WTC11 (cell line): ENCODE measurements around the gene DOK5.

Experiments used
- NFYB ChIP-seq: sonication (generic); formaldehyde crosslinking; conservative IDR thresholded peaks from 2 replicates; pipeline ENCODE4 v1.8.0; 2022; ENCODE audit warnings: low read depth, missing genetic modification reagents
- TF ChIP-seq, protein P1 (sequence below): fragments of 200-600 bp; IDR thresholded peaks from 2 replicates; pipeline ENCODE4 v1.8.0; 2022; ENCODE audit warnings: antibody characterized with exemption

GRCh38 chr20:54651252-54651651, 175.9 kb downstream of the DOK5 start:
- TF ChIP-seq, protein P1, sequence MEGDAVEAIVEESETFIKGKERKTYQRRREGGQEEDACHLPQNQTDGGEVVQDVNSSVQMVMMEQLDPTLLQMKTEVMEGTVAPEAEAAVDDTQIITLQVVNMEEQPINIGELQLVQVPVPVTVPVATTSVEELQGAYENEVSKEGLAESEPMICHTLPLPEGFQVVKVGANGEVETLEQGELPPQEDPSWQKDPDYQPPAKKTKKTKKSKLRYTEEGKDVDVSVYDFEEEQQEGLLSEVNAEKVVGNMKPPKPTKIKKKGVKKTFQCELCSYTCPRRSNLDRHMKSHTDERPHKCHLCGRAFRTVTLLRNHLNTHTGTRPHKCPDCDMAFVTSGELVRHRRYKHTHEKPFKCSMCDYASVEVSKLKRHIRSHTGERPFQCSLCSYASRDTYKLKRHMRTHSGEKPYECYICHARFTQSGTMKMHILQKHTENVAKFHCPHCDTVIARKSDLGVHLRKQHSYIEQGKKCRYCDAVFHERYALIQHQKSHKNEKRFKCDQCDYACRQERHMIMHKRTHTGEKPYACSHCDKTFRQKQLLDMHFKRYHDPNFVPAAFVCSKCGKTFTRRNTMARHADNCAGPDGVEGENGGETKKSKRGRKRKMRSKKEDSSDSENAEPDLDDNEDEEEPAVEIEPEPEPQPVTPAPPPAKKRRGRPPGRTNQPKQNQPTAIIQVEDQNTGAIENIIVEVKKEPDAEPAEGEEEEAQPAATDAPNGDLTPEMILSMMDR = no peak
- TF ChIP-seq NFYB = no peak
